GM21447 (cell line): Measurements from ENCODE around the gene TEAD1.

ENCODE experiments used
- ATAC-seq: cut with Tn5 transposase; IDR thresholded peaks from one replicate; pipeline ENCODE4 v1.9.1; 2021; ENCODE audit not compliant: unreplicated experiment

Gene TEAD1

GRCh38 chr11:12684816-12685215, 10.6 kb downstream of the TEAD1 start:
- no peak for ATAC-seq

- no peak for ATAC-seq
Observed at GRCh38 chr11:12685229-12685628, 11.0 kb downstream of the TEAD1 start.

GRCh38 chr11:12686246-12687060, 12.2 kb downstream of the TEAD1 start:
- no peak for ATAC-seq

GRCh38 chr11:12687216-12687623, 13.0 kb downstream of the TEAD1 start:
- ATAC-seq = no peak

- ATAC-seq = no peak
Observed at GRCh38 chr11:12687740-12688139, 13.5 kb downstream of the TEAD1 start.

GRCh38 chr11:12689029-12689755, 15.0 kb downstream of the TEAD1 start:
- ATAC-seq = no peak

GRCh38 chr11:12690663-12691062, 16.4 kb downstream of the TEAD1 start:
- no peak for ATAC-seq

- ATAC-seq = no peak
Observed at GRCh38 chr11:12691473-12691872, 17.3 kb downstream of the TEAD1 start.

GRCh38 chr11:12692229-12693075, 18.2 kb downstream of the TEAD1 start:
- no peak for ATAC-seq

GRCh38 chr11:12693094-12693478, 18.9 kb downstream of the TEAD1 start:
- ATAC-seq = no peak

- no peak for ATAC-seq
Observed at GRCh38 chr11:12693479-12694182, 19.4 kb downstream of the TEAD1 start.

GRCh38 chr11:12694183-12694531, 19.9 kb downstream of the TEAD1 start:
- no peak for ATAC-seq

- ATAC-seq = no peak
Observed at GRCh38 chr11:12695221-12695794, 21.1 kb downstream of the TEAD1 start.

GRCh38 chr11:12695873-12696272, 21.7 kb downstream of the TEAD1 start:
- no peak for ATAC-seq

GRCh38 chr11:12696911-12697581, 22.8 kb downstream of the TEAD1 start:
- ATAC-seq = no peak

- ATAC-seq = no peak
Observed at GRCh38 chr11:12698048-12698447, 23.8 kb downstream of the TEAD1 start.

- ATAC-seq = no peak
Observed at GRCh38 chr11:12701811-12702592, 27.8 kb downstream of the TEAD1 start.

- ATAC-seq = no peak
Observed at GRCh38 chr11:12702999-12703453, 28.8 kb downstream of the TEAD1 start.

- ATAC-seq = no peak
Observed at GRCh38 chr11:12704049-12704448, 29.8 kb downstream of the TEAD1 start.
